HEK293T (cell line): ENCODE data around the gene INPP1.
A peak's percentile ranks its signal among the peaks of the same experiment; 100 is the strongest.

Source experiments
- CTCF ChIA-PET: fragments of 350-600 bp; formaldehyde crosslinking; extraction: SDS; loops from one replicate; lab custom pipeline; 2021; ENCODE audit warnings: antibody characterized with exemption, inconsistent platforms; lab: Yijun Ruan, JAX
- POLR2A ChIA-PET: fragments of 350-600 bp; formaldehyde crosslinking; extraction: SDS; loops from one replicate; lab custom pipeline; 2020; ENCODE audit warnings: antibody characterized with exemption, inconsistent platforms; lab: Yijun Ruan, JAX
- DNase-seq: peaks from one replicate; pipeline ENCODE4 v3.0.0; 2012; ENCODE audit warnings: mixed read lengths; ENCODE audit errors: extremely low spot score
- ARNT ChIP-seq: fragments of 450-650 bp; IDR thresholded peaks from 2 replicates; pipeline ENCODE4 v1.6.1; 2017; ENCODE audit warnings: mild to moderate bottlenecking
- BHLHE40 ChIP-seq: fragments of 450-650 bp; IDR thresholded peaks from 2 replicates; pipeline ENCODE4 v1.6.1; 2016; ENCODE audit warnings: mild to moderate bottlenecking, moderate library complexity, borderline replicate concordance
- CTBP1 ChIP-seq: fragments of 450-650 bp; IDR thresholded peaks from 2 replicates; pipeline ENCODE4 v1.6.1; 2016; ENCODE audit warnings: borderline replicate concordance
- ELF4 ChIP-seq: fragments of 450-650 bp; IDR thresholded peaks from 2 replicates; pipeline ENCODE4 v1.6.1; 2017; ENCODE audit warnings: antibody characterized with exemption
- FOXA1 ChIP-seq: fragments of 450-650 bp; IDR thresholded peaks from 2 replicates; pipeline ENCODE4 v1.6.1; 2016; ENCODE audit warnings: mild to moderate bottlenecking
- FOXK2 ChIP-seq: fragments of 450-650 bp; IDR thresholded peaks from 2 replicates; pipeline ENCODE4 v1.6.1; 2016; ENCODE audit warnings: mild to moderate bottlenecking
- FOXM1 ChIP-seq: fragments of 450-650 bp; IDR thresholded peaks from 2 replicates; pipeline ENCODE4 v1.6.1; 2017; ENCODE audit warnings: mild to moderate bottlenecking, borderline replicate concordance
- HDGF ChIP-seq: fragments of 450-650 bp; IDR thresholded peaks from 2 replicates; pipeline ENCODE4 v1.6.1; 2017; ENCODE audit warnings: antibody characterized with exemption, borderline replicate concordance
- L3MBTL2 ChIP-seq: fragments of 450-650 bp; conservative IDR thresholded peaks from 2 replicates; pipeline ENCODE4 v1.6.1; 2016; ENCODE audit warnings: mild to moderate bottlenecking
- LEF1 ChIP-seq: fragments of 450-650 bp; IDR thresholded peaks from 2 replicates; pipeline ENCODE4 v1.6.1; 2017; ENCODE audit warnings: mild to moderate bottlenecking, borderline replicate concordance
- NFRKB ChIP-seq: fragments of 450-650 bp; IDR thresholded peaks from 2 replicates; pipeline ENCODE4 v1.6.1; 2016; ENCODE audit warnings: mild to moderate bottlenecking, moderate library complexity
- SP1 ChIP-seq: fragments of 450-650 bp; IDR thresholded peaks from 2 replicates; pipeline ENCODE4 v1.6.1; 2017
- SUZ12 ChIP-seq: fragments of 450-650 bp; IDR thresholded peaks from 2 replicates; pipeline ENCODE4 v1.6.1; 2016; ENCODE audit warnings: mild to moderate bottlenecking
- TARDBP ChIP-seq: fragments of 450-650 bp; IDR thresholded peaks from 2 replicates; pipeline ENCODE4 v1.6.1; 2016
- ZNF384 ChIP-seq: fragments of 450-650 bp; IDR thresholded peaks from 2 replicates; pipeline ENCODE4 v1.6.1; 2016
- TF ChIP-seq, protein P1 (sequence below): fragments of 450-650 bp; IDR thresholded peaks from 2 replicates; pipeline ENCODE4 v1.6.1; 2016

INPP1 gene

DNA sequence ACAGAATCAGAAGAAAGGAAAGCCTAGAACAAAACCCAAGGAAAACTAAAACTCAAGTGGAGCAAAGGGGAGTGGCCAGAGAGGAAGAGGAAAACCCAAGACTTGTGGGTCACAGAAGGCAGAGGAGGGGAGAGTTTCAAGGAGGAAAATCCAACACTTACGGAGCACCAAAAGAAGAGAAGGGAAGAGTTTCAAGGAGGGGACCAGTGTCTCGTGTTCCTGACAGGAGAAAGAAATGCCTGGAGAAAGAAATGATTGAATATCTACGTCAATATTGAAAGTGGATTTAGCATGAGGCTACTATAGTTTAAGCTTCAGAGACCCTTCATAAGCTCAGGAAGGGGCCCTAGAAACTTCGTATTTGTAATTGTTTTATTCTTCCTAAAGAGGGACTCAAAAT lies 63.4 kb downstream of the INPP1 start:
- ChIA-PET CTCF (no interaction called here), POLR2A (no interaction called here)
- TF ChIP-seq FOXM1 (no peak), ELF4 (no peak), NFRKB (no peak)
- TF ChIP-seq, protein P1, sequence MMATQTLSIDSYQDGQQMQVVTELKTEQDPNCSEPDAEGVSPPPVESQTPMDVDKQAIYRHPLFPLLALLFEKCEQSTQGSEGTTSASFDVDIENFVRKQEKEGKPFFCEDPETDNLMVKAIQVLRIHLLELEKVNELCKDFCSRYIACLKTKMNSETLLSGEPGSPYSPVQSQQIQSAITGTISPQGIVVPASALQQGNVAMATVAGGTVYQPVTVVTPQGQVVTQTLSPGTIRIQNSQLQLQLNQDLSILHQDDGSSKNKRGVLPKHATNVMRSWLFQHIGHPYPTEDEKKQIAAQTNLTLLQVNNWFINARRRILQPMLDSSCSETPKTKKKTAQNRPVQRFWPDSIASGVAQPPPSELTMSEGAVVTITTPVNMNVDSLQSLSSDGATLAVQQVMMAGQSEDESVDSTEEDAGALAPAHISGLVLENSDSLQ, result no peak
- DNase-seq, result no peak

DNA sequence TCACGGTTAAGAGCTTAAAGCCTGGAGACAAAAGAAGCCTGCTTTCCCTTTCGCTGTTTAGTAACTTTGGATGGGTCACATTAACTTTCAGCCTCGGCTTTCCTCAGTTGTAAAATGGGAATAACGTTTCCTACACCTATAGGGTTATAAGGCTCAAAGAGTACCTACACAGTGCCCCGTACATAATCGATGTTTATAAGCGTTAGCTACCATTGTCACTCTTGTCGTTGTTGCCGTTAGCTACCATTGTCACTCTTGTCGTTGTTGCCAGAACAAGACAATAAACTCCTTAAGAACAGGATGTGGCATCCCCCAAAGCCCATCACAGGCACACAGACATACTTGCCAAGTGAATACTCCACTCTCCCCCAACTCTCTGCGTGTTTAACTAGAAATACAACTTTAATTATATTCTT lies 63.9 kb downstream of the INPP1 start:
- TF ChIP-seq HDGF (no peak), L3MBTL2 (no peak), SUZ12 (no peak), SP1 (no peak), TARDBP (no peak), LEF1 (no peak)
- no peak for DNase-seq
- ChIA-PET CTCF (no interaction called here), POLR2A (no interaction called here)

DNA sequence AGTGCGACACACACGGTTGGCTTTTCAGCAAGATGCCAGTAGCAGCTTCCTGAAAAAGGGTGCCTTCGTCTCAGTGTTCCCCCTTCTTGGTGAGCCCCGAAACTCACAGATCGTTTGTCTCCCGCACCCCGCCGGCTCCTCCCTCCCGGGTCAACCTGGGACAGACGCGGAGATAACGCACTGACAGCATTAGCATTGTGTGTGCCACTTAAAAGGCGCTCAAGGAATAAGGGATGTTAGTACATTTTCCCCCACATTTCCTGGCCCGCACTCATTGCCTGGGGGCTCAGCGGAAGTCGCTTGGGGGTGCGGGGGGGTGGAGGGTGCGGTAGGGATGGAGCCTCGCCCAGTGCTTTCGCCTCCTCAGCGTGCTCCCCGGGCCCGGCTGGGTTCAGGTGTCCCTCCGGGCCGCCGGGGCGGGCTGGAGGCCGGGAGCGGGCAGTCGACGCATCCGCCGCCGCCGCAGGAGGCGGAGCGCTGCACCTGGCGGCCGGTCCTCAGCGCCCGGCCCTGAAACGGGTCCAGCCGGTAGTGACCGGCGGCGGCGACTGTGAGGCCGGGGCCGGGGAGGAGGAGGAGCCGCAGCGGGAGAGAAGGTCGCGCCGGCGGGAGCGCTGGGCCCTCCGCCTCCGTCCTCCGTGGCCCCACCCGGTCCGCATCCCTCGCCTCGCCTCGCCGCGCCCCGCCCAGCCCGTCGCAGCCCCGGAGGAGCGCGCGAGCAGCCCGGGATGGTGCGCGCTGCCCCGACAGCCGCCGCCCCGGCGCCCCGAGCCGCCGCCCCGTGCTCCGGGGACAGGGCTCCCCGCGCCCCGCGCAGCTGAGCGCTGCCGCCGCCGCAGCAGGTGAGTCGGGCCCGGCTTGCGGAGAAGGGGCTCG lies 64.5 kb downstream of the INPP1 start, which contains the start of gene MFSD6:
Gene MFSD6, plus strand, starts transcription at position 694 of the 876 bp plus-strand sequence. CDS start 27,675 bp downstream, outside the sequence.
- DNase-seq, result peak; percentile 50
- TF ChIP-seq BHLHE40 (no peak), CTBP1 (no peak), ARNT (no peak), NFRKB (no peak), ZNF384 (no peak), TARDBP (no peak), HDGF (no peak), L3MBTL2 (no peak), SP1 (no peak), SUZ12 (no peak), FOXM1 (no peak), ELF4 (no peak), LEF1 (no peak), FOXK2 (no peak), FOXA1 (no peak)
- TF ChIP-seq, protein P1, result no peak
- CTCF ChIA-PET, result no interaction called here
- POLR2A ChIA-PET, result no interaction called here

DNA sequence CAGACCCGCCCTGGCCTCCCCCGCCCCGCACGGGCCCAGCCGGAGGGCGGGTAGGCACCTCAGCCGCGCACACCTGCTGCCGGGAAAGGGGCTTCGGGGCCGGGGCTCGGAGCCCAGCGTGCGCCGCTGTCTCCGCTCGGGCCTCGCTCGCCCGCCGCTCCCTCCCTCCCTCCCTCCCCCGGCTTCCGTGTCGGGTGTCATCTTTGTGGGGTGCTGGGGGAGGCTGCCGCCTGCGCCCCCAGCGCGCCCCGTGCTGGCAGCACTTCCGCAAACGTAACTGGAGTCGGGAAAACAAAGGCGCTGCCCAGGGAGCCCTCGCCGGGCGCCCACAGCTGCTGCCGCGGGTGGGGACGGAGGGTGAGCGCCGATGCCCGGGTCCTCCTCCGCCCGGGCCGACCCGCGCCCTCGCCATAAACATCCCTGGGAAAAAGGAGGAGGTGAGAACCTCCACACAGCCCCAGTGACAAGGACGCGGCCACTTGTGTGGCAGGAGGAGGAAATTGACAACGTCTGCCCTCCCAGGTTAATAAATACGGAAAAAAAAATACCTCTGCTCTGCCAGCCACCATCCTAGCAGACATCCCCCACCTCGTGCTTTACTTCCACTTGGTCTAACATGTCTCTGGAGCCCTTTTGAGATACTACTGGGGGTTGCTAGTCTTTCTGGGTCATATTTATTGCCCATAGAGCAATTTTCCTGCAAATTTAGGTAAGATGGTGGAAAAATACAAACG lies 65.3 kb downstream of the INPP1 start:
- peak; percentile 45 for DNase-seq
- POLR2A ChIA-PET, result interaction anchor here (1.3 kb wide), 1 partner anchor 31 kb away, joined by 4 read pairs; no protein-coding TSS in a partner anchor
- CTCF ChIA-PET, result no interaction called here
- TF ChIP-seq SUZ12, result no peak
- TF ChIP-seq CTBP1, result no peak
- no peak for TF ChIP-seq NFRKB
- no peak for TF ChIP-seq BHLHE40
- no peak for TF ChIP-seq TARDBP
- TF ChIP-seq HDGF, result no peak
- no peak for TF ChIP-seq SP1
- no peak for TF ChIP-seq ARNT
- TF ChIP-seq FOXM1, result no peak
- no peak for TF ChIP-seq FOXA1
- TF ChIP-seq, protein P1, result no peak
- no peak for TF ChIP-seq L3MBTL2
- no peak for TF ChIP-seq FOXK2
- no peak for TF ChIP-seq LEF1
- no peak for TF ChIP-seq ZNF384

DNA sequence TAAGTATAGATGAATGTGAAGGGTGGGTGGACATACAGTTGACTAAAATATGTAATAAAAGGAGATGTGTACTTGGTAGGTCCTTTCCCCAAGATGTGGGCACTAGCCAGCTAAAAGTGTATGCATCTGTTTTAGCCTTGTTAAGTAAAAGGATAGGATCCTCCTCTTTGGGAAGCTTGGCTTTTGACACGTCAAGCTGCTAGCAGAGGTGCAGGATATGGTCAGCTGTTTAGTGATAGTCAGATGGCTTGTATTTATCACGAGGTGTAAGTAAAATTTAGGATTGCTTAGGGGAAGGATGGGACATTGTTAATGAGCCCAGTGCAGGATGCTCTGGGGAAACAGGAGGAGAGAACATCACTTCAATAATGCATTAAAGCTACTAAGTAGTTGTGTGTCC lies 66.2 kb downstream of the INPP1 start:
- ChIA-PET CTCF (interaction anchor here (0.9 kb wide), 1 partner anchor 749 kb away, joined by 3 read pairs; no protein-coding TSS in a partner anchor), POLR2A (interaction anchor here (1.3 kb wide), 1 partner anchor 30 kb away, joined by 4 read pairs; no protein-coding TSS in a partner anchor)
- DNase-seq, result no peak
- TF ChIP-seq ZNF384 (no peak), L3MBTL2 (no peak), FOXA1 (no peak), ARNT (no peak), FOXM1 (no peak)
- TF ChIP-seq, protein P1, result no peak
